Measurements from ENCODE around the gene C19orf33.
"Not testable (repeated sequence)": the region's sequence is repeated elsewhere in the genome, so short reads cannot be mapped to it uniquely, and the experiment has no call there.

C19orf33 gene
- long read RNA-seq, result 0 reads

DNA sequence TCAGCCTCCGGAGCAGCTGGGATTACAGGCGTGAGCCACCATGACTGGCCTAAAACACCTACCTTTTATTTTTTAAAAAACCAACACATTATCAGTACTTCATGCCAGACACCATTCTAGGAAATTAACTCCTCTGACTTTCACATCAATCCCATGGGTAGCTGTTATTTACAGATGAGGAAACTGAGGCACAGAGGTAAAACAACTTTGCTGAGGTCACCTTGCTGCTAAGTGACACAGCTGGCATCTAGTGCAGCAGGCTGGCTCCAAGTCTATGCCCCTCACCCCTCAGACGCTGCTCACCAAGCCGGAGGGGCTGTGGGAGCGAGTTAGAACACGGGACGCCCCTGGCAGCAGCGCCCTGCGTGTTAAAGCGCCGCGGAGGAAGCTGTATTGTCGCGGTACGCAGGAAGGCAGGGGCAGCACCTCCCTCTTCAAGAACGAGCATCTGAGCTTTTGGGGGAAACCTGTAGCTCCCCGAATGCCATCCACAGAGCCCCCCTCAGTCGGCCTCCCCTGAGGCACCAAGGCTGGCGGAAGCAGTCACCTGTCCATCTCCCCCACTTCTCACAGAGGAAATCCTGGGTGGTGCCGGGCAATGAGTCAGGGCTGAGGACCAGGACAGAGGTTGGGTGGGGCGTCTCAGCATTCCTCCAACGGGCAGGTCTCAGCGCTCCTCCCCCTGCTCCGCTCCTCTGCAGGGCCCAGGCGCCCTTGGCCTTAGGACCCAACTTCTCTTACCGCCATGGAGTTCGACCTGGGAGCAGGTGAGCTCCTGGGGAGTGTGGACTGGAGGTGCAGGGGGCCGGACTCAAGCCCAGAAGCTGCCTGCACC, at the start of gene C19orf33:
Gene C19orf33, plus strand, starts transcription at position 735 of the 835 bp plus-strand sequence. Its CDS starts 11 bp downstream, at position 746.
- H3K4me3 ChIP-seq (replicated peaks; ENCODE audit: insufficient read depth, low read length), result no peak within 1 kb of the TSS
- DNase-seq (ENCODE audit: low read depth in 1 of 2, low spot score in 1 of 2), result no peak
- no peak within 1 kb of the TSS for H3K27ac ChIP-seq (replicated peaks)

DNA sequence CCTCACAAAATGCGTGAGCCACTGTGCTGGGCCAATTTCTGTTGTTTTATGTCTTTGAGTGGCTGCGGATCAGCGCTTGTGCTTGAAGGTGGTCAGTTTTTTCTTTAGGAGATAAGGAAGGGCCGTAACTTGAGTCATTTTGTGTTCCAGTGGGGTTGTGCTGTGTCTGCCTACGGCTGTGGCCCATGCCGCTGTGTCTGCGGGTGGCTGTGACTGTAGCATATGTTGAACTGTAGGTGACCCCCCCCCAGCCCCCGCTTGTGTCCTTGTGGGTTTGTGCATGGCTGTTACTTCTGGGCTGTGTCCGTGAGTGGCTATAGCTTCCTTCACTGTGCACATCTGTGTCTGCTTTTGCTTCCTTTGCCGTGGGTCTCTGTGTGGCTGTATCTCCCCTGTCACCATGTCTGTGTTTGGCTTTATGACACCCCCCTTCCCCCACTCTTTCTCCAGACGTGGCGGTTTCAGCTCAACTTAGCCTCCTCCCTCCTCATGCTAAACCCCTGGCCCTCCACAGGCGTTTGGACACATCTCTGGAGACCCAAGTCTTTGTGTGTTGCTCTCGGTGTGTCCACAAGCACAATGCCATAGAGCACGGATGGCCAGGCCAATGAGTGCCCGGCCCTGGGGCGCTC, 48.6 kb upstream of the C19orf33 start:
- no peak overlapping the region for H3K4me3 ChIP-seq (replicated peaks; ENCODE audit: insufficient read depth, low read length)
- TF ChIP-seq, protein P1, sequence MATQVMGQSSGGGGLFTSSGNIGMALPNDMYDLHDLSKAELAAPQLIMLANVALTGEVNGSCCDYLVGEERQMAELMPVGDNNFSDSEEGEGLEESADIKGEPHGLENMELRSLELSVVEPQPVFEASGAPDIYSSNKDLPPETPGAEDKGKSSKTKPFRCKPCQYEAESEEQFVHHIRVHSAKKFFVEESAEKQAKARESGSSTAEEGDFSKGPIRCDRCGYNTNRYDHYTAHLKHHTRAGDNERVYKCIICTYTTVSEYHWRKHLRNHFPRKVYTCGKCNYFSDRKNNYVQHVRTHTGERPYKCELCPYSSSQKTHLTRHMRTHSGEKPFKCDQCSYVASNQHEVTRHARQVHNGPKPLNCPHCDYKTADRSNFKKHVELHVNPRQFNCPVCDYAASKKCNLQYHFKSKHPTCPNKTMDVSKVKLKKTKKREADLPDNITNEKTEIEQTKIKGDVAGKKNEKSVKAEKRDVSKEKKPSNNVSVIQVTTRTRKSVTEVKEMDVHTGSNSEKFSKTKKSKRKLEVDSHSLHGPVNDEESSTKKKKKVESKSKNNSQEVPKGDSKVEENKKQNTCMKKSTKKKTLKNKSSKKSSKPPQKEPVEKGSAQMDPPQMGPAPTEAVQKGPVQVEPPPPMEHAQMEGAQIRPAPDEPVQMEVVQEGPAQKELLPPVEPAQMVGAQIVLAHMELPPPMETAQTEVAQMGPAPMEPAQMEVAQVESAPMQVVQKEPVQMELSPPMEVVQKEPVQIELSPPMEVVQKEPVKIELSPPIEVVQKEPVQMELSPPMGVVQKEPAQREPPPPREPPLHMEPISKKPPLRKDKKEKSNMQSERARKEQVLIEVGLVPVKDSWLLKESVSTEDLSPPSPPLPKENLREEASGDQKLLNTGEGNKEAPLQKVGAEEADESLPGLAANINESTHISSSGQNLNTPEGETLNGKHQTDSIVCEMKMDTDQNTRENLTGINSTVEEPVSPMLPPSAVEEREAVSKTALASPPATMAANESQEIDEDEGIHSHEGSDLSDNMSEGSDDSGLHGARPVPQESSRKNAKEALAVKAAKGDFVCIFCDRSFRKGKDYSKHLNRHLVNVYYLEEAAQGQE (IDR thresholded peaks at IDR 0.05; ENCODE audit: insufficient replicate concordance, low read depth), result no peak
- no peak for TF ChIP-seq POLR2AphosphoS5 (IDR thresholded peaks at IDR 0.05; ENCODE audit: low read depth)
- TF ChIP-seq, protein P2, sequence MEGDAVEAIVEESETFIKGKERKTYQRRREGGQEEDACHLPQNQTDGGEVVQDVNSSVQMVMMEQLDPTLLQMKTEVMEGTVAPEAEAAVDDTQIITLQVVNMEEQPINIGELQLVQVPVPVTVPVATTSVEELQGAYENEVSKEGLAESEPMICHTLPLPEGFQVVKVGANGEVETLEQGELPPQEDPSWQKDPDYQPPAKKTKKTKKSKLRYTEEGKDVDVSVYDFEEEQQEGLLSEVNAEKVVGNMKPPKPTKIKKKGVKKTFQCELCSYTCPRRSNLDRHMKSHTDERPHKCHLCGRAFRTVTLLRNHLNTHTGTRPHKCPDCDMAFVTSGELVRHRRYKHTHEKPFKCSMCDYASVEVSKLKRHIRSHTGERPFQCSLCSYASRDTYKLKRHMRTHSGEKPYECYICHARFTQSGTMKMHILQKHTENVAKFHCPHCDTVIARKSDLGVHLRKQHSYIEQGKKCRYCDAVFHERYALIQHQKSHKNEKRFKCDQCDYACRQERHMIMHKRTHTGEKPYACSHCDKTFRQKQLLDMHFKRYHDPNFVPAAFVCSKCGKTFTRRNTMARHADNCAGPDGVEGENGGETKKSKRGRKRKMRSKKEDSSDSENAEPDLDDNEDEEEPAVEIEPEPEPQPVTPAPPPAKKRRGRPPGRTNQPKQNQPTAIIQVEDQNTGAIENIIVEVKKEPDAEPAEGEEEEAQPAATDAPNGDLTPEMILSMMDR (IDR thresholded peaks at IDR 0.05; ENCODE audit: insufficient read depth, low read length), result no peak
- no peak for TF ChIP-seq SPI1 (IDR thresholded peaks at IDR 0.05; ENCODE audit: borderline replicate concordance, low read depth)
- no peak for TF ChIP-seq GABPA (IDR thresholded peaks at IDR 0.05; ENCODE audit: low read depth)
- DNase-seq (ENCODE audit: low read depth in 1 of 2, low spot score in 1 of 2), result no peak
- peaks cover 29% of the 10 kb centered on the region for H3K27me3 ChIP-seq (ENCODE audit: insufficient read depth, poor library complexity, severe bottlenecking)
- no peak overlapping the region for H3K27ac ChIP-seq (replicated peaks)

More for the DNA sequence above, at the start of gene C19orf33:
- no peaks in the 10 kb centered on the region for H3K27me3 ChIP-seq (ENCODE audit: insufficient read depth, poor library complexity, severe bottlenecking)
- TF ChIP-seq GABPA (IDR thresholded peaks at IDR 0.05; ENCODE audit: low read depth), result no peak
- TF ChIP-seq, protein P1 (IDR thresholded peaks at IDR 0.05; ENCODE audit: insufficient replicate concordance, low read depth), result no peak
- TF ChIP-seq POLR2AphosphoS5 (IDR thresholded peaks at IDR 0.05; ENCODE audit: low read depth), result no peak
- TF ChIP-seq SPI1 (IDR thresholded peaks at IDR 0.05; ENCODE audit: borderline replicate concordance, low read depth), result no peak
- TF ChIP-seq, protein P2 (IDR thresholded peaks at IDR 0.05; ENCODE audit: insufficient read depth, low read length), result no peak

DNA sequence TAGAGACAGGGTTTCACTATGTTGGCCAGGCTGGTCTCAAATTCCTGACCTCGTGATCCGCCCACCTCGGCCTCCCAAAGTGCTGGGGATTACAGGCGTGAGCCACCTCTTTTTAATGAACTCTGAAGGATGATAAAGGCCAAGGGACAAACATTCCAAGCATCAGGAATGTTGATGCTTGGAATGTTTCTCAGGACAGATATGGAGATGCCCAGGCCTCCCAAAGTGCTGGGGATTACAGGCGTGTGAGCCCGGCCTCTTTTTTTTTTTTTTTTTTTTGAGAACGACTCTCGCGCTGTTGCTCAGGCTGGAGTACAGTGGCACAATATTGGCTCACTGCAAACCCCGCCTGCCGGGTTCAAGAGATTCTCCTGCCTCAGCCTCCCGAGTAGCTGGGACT, 42.1 kb upstream of the C19orf33 start:
- not testable (repeated sequence) for H3K4me3 ChIP-seq (replicated peaks; ENCODE audit: insufficient read depth, low read length); H3K27ac ChIP-seq (replicated peaks); DNase-seq (ENCODE audit: low read depth in 1 of 2, low spot score in 1 of 2)
- H3K27me3 ChIP-seq (ENCODE audit: insufficient read depth, poor library complexity, severe bottlenecking), result peaks cover 17% of the 10 kb centered on the region

DNA sequence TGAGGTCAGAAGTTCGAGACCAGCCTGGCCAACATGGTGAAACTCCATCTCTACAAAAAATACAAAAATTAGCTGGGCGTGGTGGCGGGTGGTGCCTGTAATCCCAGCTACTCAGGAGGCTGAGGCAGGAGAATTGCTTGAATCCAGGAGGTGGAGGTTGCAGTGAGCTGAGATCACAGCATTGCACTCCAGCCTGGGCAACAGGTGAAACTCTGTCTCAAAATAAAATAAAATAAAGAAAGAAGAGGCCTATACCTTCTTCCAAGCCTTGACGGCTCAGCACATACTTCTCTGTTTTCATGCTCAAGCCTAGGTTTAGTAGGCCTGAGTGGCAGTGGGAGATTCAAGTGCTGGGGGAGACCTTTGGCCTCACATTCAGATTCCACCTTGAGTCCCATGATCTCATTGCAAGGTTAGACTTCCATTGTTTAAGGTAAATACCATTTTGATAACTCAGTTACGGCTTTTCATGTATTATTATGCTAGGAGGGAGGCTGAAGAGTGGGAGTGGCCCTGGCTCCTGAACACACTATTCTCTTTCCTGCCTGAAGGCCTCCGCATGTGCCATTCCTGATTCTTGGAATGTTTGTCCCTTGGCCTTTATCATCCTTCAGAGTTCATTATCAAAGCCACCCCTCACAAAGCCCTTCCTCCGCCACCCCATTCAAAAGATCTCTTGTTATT, 41.3 kb upstream of the C19orf33 start:
- Histone ChIP-seq H3K27ac (replicated peaks) (no peak overlapping the region), H3K4me3 (replicated peaks; ENCODE audit: insufficient read depth, low read length) (no peak overlapping the region), H3K27me3 (ENCODE audit: insufficient read depth, poor library complexity, severe bottlenecking) (peaks cover 14% of the 10 kb centered on the region)
- TF ChIP-seq, protein P1 (IDR thresholded peaks at IDR 0.05; ENCODE audit: insufficient replicate concordance, low read depth), result no peak
- no peak for TF ChIP-seq GABPA (IDR thresholded peaks at IDR 0.05; ENCODE audit: low read depth)
- no peak for TF ChIP-seq SPI1 (IDR thresholded peaks at IDR 0.05; ENCODE audit: borderline replicate concordance, low read depth)
- TF ChIP-seq, protein P2 (IDR thresholded peaks at IDR 0.05; ENCODE audit: insufficient read depth, low read length), result no peak
- no peak for TF ChIP-seq POLR2AphosphoS5 (IDR thresholded peaks at IDR 0.05; ENCODE audit: low read depth)
- DNase-seq (ENCODE audit: low read depth in 1 of 2, low spot score in 1 of 2), result no peak
